Parathyroid adenoma (tissue), 2 donors: Measurements from ENCODE around the gene LYRM7.

ENCODE experiments used
- H2AFZ ChIP-seq: fragments of 300-600 bp; sonication (generic); one replicate; pipeline ENCODE4 v1.7.0; 2017; ENCODE audit warnings: antibody characterized with exemption, mild to moderate bottlenecking
- H3K27ac ChIP-seq: fragments of 300-600 bp; sonication (generic); one replicate; pipeline ENCODE4 v1.7.0; 2017
- H3K27me3 ChIP-seq: fragments of 300-600 bp; sonication (generic); one replicate; pipeline ENCODE4 v1.7.0; 2017; ENCODE audit warnings: low read length; ENCODE audit not compliant: control insufficient read depth, insufficient read depth
- H3K36me3 ChIP-seq: fragments of 300-600 bp; sonication (generic); one replicate; pipeline ENCODE4 v1.7.0; 2017; ENCODE audit warnings: low read length; ENCODE audit not compliant: control insufficient read depth, insufficient read depth
- H3K4me1 ChIP-seq: fragments of 300-600 bp; sonication (generic); one replicate; pipeline ENCODE4 v1.7.0; 2017; ENCODE audit warnings: control low read depth
- H3K4me2 ChIP-seq: fragments of 300-600 bp; sonication (generic); one replicate; pipeline ENCODE4 v1.7.0; 2017; ENCODE audit warnings: low read length
- H3K4me3 ChIP-seq: fragments of 300-600 bp; sonication (generic); one replicate; pipeline ENCODE4 v1.7.0; 2017; ENCODE audit warnings: low read depth, low read length
- H3K79me2 ChIP-seq: fragments of 300-600 bp; sonication (generic); one replicate; pipeline ENCODE4 v1.7.0; 2017; ENCODE audit warnings: control low read depth
- H3K9ac ChIP-seq: fragments of 300-600 bp; sonication (generic); one replicate; pipeline ENCODE4 v1.7.0; 2017; ENCODE audit warnings: mild to moderate bottlenecking
- H3K9me3 ChIP-seq: fragments of 300-600 bp; sonication (generic); one replicate; pipeline ENCODE4 v1.7.0; 2017; ENCODE audit warnings: low read length; ENCODE audit not compliant: control insufficient read depth
- TF ChIP-seq, protein P1 (sequence below): fragments of 300-600 bp; sonication (generic); IDR thresholded peaks from one replicate; pipeline ENCODE4 v1.7.0; 2017; ENCODE audit warnings: antibody characterized with exemption, mild to moderate bottlenecking
- donor health status: primary hyperparathyroidism.

LYRM7 gene

DNA sequence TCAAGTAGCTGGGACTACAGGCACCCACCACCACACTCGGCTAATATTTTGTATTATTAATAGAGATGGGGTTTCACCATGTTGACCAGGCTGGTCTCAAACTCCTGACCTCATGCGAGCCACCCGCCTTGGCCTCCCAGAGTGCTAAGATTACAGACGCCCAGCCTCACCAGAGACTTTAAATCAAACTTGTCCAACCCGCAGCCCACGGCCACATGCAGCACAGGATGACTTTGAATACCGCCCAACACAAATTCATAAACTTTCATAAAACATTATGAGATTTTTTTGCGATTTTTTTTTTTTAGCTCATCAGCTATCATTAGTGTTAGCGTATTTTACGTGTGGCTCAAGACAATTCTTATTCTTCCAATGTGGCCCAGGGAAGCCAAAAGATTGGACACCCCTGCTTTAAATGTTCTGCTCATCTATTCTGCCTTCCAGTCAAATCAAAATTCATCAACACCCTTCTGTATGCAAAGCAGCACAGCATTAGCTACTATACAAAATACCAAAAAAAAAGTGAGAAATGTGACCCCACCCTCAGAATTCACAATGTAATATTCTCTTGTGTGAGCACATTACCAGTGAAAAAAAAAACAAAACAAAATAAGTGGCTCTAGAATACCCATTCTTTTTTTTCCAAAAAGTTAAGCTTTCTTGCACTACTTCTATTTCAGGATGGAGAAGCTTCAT lies 50.4 kb downstream of the LYRM7 start:
- H3K9ac ChIP-seq, result no peak overlapping the region
- no peak overlapping the region for H3K4me3 ChIP-seq
- H3K27me3 ChIP-seq, result no peaks in the 10 kb centered on the region
- H2AFZ ChIP-seq, result no peak overlapping the region
- H3K79me2 ChIP-seq, result no peaks in the 10 kb centered on the region
- no peaks in the 10 kb centered on the region for H3K4me1 ChIP-seq
- no peaks in the 10 kb centered on the region for H3K9me3 ChIP-seq
- H3K27ac ChIP-seq, result no peak overlapping the region
- TF ChIP-seq, protein P1, sequence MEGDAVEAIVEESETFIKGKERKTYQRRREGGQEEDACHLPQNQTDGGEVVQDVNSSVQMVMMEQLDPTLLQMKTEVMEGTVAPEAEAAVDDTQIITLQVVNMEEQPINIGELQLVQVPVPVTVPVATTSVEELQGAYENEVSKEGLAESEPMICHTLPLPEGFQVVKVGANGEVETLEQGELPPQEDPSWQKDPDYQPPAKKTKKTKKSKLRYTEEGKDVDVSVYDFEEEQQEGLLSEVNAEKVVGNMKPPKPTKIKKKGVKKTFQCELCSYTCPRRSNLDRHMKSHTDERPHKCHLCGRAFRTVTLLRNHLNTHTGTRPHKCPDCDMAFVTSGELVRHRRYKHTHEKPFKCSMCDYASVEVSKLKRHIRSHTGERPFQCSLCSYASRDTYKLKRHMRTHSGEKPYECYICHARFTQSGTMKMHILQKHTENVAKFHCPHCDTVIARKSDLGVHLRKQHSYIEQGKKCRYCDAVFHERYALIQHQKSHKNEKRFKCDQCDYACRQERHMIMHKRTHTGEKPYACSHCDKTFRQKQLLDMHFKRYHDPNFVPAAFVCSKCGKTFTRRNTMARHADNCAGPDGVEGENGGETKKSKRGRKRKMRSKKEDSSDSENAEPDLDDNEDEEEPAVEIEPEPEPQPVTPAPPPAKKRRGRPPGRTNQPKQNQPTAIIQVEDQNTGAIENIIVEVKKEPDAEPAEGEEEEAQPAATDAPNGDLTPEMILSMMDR, result no peak
- H3K36me3 ChIP-seq, result no peaks in the 10 kb centered on the region
- H3K4me2 ChIP-seq, result no peak overlapping the region

DNA sequence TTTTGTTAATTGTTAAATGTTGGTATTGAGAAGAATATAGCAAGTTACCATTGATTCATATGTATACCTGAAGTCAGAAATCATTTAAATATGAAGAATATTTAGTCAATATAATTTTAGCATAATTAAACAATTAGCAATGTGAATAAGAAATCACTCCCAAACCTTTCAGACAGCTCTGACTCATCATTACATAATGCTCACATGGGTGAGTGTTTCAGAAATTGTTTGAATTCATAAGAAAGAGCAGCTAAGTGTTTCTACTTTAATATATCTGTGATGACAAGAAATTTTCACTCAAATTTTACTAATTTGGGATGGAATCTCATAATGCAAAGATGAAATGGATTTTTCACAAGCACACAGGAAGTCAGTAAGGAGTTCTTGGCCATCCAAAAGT lies 51.1 kb downstream of the LYRM7 start:
- Histone ChIP-seq H3K9me3 (no peaks in the 10 kb centered on the region), H3K4me2 (no peak overlapping the region)

DNA sequence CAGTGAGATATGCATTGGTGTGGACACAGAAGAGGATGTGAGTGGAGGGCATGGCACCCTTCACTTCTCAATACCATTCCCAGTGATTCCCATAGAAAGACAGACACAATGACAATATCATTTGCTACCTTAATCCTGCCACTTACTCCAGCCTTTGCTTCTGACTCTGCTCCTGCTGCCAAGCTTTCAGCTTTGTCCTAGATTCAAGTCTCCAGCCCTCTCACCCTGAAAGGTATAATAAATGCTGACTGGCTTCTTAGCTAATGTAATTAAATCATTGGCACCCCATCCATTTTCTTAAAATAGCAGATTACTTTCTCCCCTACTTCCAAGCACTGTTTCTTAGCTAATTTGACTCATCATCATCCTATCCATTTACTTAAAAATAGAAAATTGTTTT lies 52.0 kb downstream of the LYRM7 start:
- H3K4me2 ChIP-seq, result no peak overlapping the region
- no peak overlapping the region for H2AFZ ChIP-seq
- no peak overlapping the region for H3K9ac ChIP-seq
- H3K4me1 ChIP-seq, result no peaks in the 10 kb centered on the region
- no peak overlapping the region for H3K27ac ChIP-seq
- H3K27me3 ChIP-seq, result no peaks in the 10 kb centered on the region
- TF ChIP-seq, protein P1, result no peak
- no peaks in the 10 kb centered on the region for H3K79me2 ChIP-seq
- no peaks in the 10 kb centered on the region for H3K36me3 ChIP-seq
- no peaks in the 10 kb centered on the region for H3K9me3 ChIP-seq
- no peak overlapping the region for H3K4me3 ChIP-seq

More for the DNA sequence above, 51.1 kb downstream of the LYRM7 start:
- Histone ChIP-seq H3K4me3 (no peak overlapping the region), H3K4me1 (no peaks in the 10 kb centered on the region), H3K27ac (no peak overlapping the region), H3K9ac (no peak overlapping the region), H3K27me3 (no peaks in the 10 kb centered on the region), H3K36me3 (no peaks in the 10 kb centered on the region), H2AFZ (no peak overlapping the region), H3K79me2 (no peaks in the 10 kb centered on the region)
- TF ChIP-seq, protein P1, result no peak

DNA sequence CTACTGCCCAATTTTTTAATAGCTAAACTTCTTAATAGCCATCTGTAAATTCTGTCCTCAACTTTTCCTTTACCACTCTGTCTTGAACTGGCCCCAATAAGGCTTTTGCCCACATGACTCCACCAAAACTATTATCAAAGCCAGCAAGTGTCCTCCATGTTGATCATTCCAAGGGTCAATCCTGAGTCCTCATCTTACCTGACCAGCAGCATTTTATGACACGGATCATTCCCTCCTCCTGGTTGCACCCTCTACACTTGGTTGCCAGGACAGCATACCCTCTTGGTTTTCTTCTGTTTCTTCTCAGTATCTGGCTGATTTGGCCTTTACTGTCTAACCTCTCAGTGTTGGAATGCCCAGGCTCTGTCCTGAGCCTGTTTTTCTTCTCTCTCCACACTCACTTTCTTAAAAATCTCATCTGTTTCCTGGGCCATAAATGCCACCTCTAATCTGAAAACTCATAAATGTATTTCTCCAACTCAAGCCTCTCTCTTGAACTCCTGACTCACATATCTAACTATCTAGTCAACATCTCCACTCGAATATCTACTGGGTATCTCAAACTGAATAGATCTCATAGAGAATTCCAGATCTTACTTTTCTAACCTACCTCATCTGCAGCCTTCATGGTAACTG lies 53.1 kb downstream of the LYRM7 start:
- Histone ChIP-seq H3K27me3 (no peaks in the 10 kb centered on the region), H3K79me2 (no peaks in the 10 kb centered on the region), H3K9ac (no peak overlapping the region), H3K4me2 (no peak overlapping the region), H3K36me3 (no peaks in the 10 kb centered on the region), H3K4me1 (no peaks in the 10 kb centered on the region), H3K27ac (no peak overlapping the region), H3K4me3 (no peak overlapping the region), H2AFZ (no peak overlapping the region), H3K9me3 (no peaks in the 10 kb centered on the region)
- TF ChIP-seq, protein P1, result no peak
